Mucosa of rectum (tissue), 2 donors: ENCODE measurements around the gene CDKN2B.

Experiments
- H3K27ac ChIP-seq, 2 donors: one replicate each; pipeline ENCODE4 v1.7.0; 2013; ENCODE audit warnings: inconsistent platforms in 2 of 2, low read depth in 2 of 2, low read length in 2 of 2
- H3K27me3 ChIP-seq, 2 donors: one replicate each; pipeline ENCODE4 v1.7.0; 2013; ENCODE audit warnings: low read length in 2 of 2; ENCODE audit not compliant: control insufficient read depth in 2 of 2, insufficient read depth in 2 of 2
- H3K36me3 ChIP-seq, 2 donors: one replicate each; pipeline ENCODE4 v1.7.0; 2013; ENCODE audit warnings: low read length in 2 of 2; ENCODE audit not compliant: control insufficient read depth in 2 of 2, insufficient read depth in 2 of 2
- H3K4me1 ChIP-seq, 2 donors: one replicate each; pipeline ENCODE4 v1.7.0; 2013; ENCODE audit warnings: low read length in 2 of 2, mild to moderate bottlenecking in 1 of 2; ENCODE audit not compliant: control insufficient read depth in 2 of 2, insufficient read depth in 2 of 2
- H3K4me3 ChIP-seq, 2 donors: one replicate each; pipeline ENCODE4 v1.7.0; 2013; ENCODE audit warnings: low read length in 2 of 2
- H3K9ac ChIP-seq, 2 donors: one replicate each; pipeline ENCODE4 v1.7.0; 2013; ENCODE audit warnings: low read length in 2 of 2, low read depth in 1 of 2, mild to moderate bottlenecking in 1 of 2
- H3K9me3 ChIP-seq, 2 donors: one replicate each; pipeline ENCODE4 v1.7.0; 2013; ENCODE audit warnings: low read length in 2 of 2; ENCODE audit not compliant: control insufficient read depth in 2 of 2
- donor health status: healthy.
- donor health status: Normal muscosa, but diverticular disease.

CDKN2B gene

GRCh38 chr9:21972361-21972760, 36.7 kb downstream of the CDKN2B start:
- Histone ChIP-seq H3K9ac (no peak overlapping the region), H3K4me1 (peaks cover 3 to 8% of the 10 kb centered on the region in 2 donors), H3K4me3 (no peak overlapping the region), H3K36me3 (no peaks in the 10 kb centered on the region), H3K27ac (no peak overlapping the region), H3K27me3 (peaks cover 86 to 92% of the 10 kb centered on the region in 2 donors), H3K9me3 (peaks cover 0 to 6% of the 10 kb centered on the region in 2 donors)

GRCh38 chr9:21970800-21971640, 38.1 kb downstream of the CDKN2B start:
- Histone ChIP-seq H3K4me1 (peaks cover 3 to 8% of the 10 kb centered on the region in 2 donors), H3K27me3 (peaks cover 85 to 92% of the 10 kb centered on the region in 2 donors), H3K36me3 (no peaks in the 10 kb centered on the region), H3K4me3 (no peak overlapping the region), H3K9ac (no peak overlapping the region), H3K27ac (no peak overlapping the region), H3K9me3 (peaks cover 0 to 6% of the 10 kb centered on the region in 2 donors)

- Histone ChIP-seq H3K27ac (no peak overlapping the region), H3K9me3 (peaks cover 0 to 6% of the 10 kb centered on the region in 2 donors), H3K27me3 (peaks cover 85 to 92% of the 10 kb centered on the region in 2 donors), H3K4me1 (peaks cover 6 to 10% of the 10 kb centered on the region in 2 donors), H3K4me3 (no peak overlapping the region), H3K9ac (no peak overlapping the region), H3K36me3 (no peaks in the 10 kb centered on the region)
These were observed 38.9 kb downstream of the CDKN2B start for GRCh38 chr9:21969951-21970799.

- no peaks in the 10 kb centered on the region for H3K36me3 ChIP-seq
- peaks cover 0 to 6% of the 10 kb centered on the region in 2 donors for H3K9me3 ChIP-seq
- H3K4me1 ChIP-seq, result peaks cover 1 to 11% of the 10 kb centered on the region in 2 donors
- no peak overlapping the region for H3K9ac ChIP-seq
- H3K27me3 ChIP-seq, result peaks cover 83 to 93% of the 10 kb centered on the region in 2 donors
- no peak overlapping the region for H3K27ac ChIP-seq
- no peak overlapping the region for H3K4me3 ChIP-seq
These were observed 39.8 kb downstream of the CDKN2B start for GRCh38 chr9:21969011-21969940.

GRCh38 chr9:21968331-21969010, 40.6 kb downstream of the CDKN2B start:
- Histone ChIP-seq H3K36me3 (no peaks in the 10 kb centered on the region), H3K27me3 (peaks cover 79 to 87% of the 10 kb centered on the region in 2 donors), H3K9me3 (peaks cover 0 to 6% of the 10 kb centered on the region in 2 donors), H3K27ac (no peak overlapping the region), H3K4me1 (peaks cover 0 to 11% of the 10 kb centered on the region in 2 donors), H3K4me3 (no peak overlapping the region), H3K9ac (no peak overlapping the region)

- Histone ChIP-seq H3K36me3 (no peaks in the 10 kb centered on the region), H3K9me3 (peaks cover 0 to 6% of the 10 kb centered on the region in 2 donors), H3K9ac (no peak overlapping the region), H3K4me3 (no peak overlapping the region), H3K27ac (no peak overlapping the region), H3K27me3 (peaks cover 73 to 81% of the 10 kb centered on the region in 2 donors), H3K4me1 (peaks cover 0 to 11% of the 10 kb centered on the region in 2 donors)
These were observed 41.4 kb downstream of the CDKN2B start for GRCh38 chr9:21967702-21968101.

- Histone ChIP-seq H3K4me1 (peaks cover 0 to 11% of the 10 kb centered on the region in 2 donors), H3K27me3 (peaks cover 71 to 78% of the 10 kb centered on the region in 2 donors), H3K36me3 (no peaks in the 10 kb centered on the region), H3K27ac (no peak overlapping the region), H3K4me3 (no peak overlapping the region), H3K9ac (no peak overlapping the region), H3K9me3 (peaks cover 0 to 6% of the 10 kb centered on the region in 2 donors)
These were observed 41.9 kb downstream of the CDKN2B start for GRCh38 chr9:21967169-21967568.

- Histone ChIP-seq H3K27me3 (peaks cover 66 to 71% of the 10 kb centered on the region in 2 donors), H3K9ac (no peak overlapping the region), H3K27ac (no peak overlapping the region), H3K4me1 (peaks cover 0 to 11% of the 10 kb centered on the region in 2 donors), H3K9me3 (peaks cover 0 to 6% of the 10 kb centered on the region in 2 donors), H3K36me3 (no peaks in the 10 kb centered on the region), H3K4me3 (no peak overlapping the region)
These were observed 42.8 kb downstream of the CDKN2B start for GRCh38 chr9:21966140-21966851.
